H9 (cell line): Measurements from ENCODE around the gene HDHD3. TPM values are rescaled to one million over a fixed set of nuclear protein-coding genes. Genes with fewer than 3 reads are reported as not detected.

Experiments used
- DNase-seq: peaks from one replicate; pipeline ENCODE4 v3.0.0-alpha.2; 2017
- H2AFZ ChIP-seq: one replicate; pipeline ENCODE4 v1.6.1; 2013; ENCODE audit warnings: mild to moderate bottlenecking, low read length, control low read depth, moderate library complexity
- H2AK5ac ChIP-seq: 2 replicates; pipeline ENCODE4 v1.6.1; 2013; ENCODE audit warnings: low read length, control low read depth, mixed read lengths; ENCODE audit not compliant: insufficient read length
- H2BK120ac ChIP-seq: one replicate; pipeline ENCODE4 v1.6.1; 2013; ENCODE audit warnings: low read depth, mild to moderate bottlenecking, low read length, control low read depth, inconsistent platforms; ENCODE audit not compliant: poor library complexity, severe bottlenecking
- H2BK12ac ChIP-seq: 2 replicates; pipeline ENCODE4 v1.6.1; 2013; ENCODE audit warnings: low read length, control low read depth, mixed read lengths, low read depth; ENCODE audit not compliant: insufficient read length
- H2BK15ac ChIP-seq: 2 replicates; pipeline ENCODE4 v1.6.1; 2013; ENCODE audit warnings: low read depth, low read length, control low read depth
- H2BK20ac ChIP-seq: one replicate; pipeline ENCODE4 v1.6.1; 2013; ENCODE audit warnings: low read depth, mild to moderate bottlenecking, low read length, control low read depth, inconsistent platforms; ENCODE audit not compliant: poor library complexity, severe bottlenecking
- H2BK5ac ChIP-seq: 2 replicates; pipeline ENCODE4 v1.6.1; 2013; ENCODE audit warnings: low read length, control low read depth, mixed read lengths; ENCODE audit not compliant: insufficient read length
- H3K14ac ChIP-seq: 2 replicates; pipeline ENCODE4 v1.6.1; 2013; ENCODE audit warnings: low read length, control low read depth; ENCODE audit not compliant: insufficient read depth
- H3K18ac ChIP-seq: 2 replicates; pipeline ENCODE4 v1.6.1; 2013; ENCODE audit warnings: low read depth, mild to moderate bottlenecking, mixed read lengths, low read length, control low read depth; ENCODE audit not compliant: insufficient read length
- H3K23ac ChIP-seq: 2 replicates; pipeline ENCODE4 v1.6.1; 2013; ENCODE audit warnings: low read length, control low read depth, mixed read lengths, low read depth; ENCODE audit not compliant: insufficient read length
- H3K23me2 ChIP-seq: 2 replicates; pipeline ENCODE4 v1.6.1; 2013; ENCODE audit warnings: low read depth, mild to moderate bottlenecking, mixed read lengths, low read length, control low read depth; ENCODE audit not compliant: insufficient read length, poor library complexity, severe bottlenecking
- H3K27ac ChIP-seq: 2 replicates; pipeline ENCODE4 v1.5.1; 2013; ENCODE audit warnings: low read length, control low read depth, mixed read lengths, low read depth; ENCODE audit not compliant: insufficient read length
- H3K27me3 ChIP-seq: 2 replicates; pipeline ENCODE4 v1.6.1; 2013; ENCODE audit warnings: low read length, control low read depth, inconsistent platforms; ENCODE audit not compliant: insufficient read depth
- H3K4ac ChIP-seq: 2 replicates; pipeline ENCODE4 v1.6.1; 2013; ENCODE audit warnings: low read depth, mild to moderate bottlenecking, control low read depth, inconsistent platforms, low read length, moderate library complexity
- H3K4me1 ChIP-seq: 2 replicates; pipeline ENCODE4 v1.6.1; 2013; ENCODE audit warnings: low read length, control low read depth, inconsistent platforms; ENCODE audit not compliant: insufficient read depth
- H3K4me2 ChIP-seq: 2 replicates; pipeline ENCODE4 v1.6.1; 2013; ENCODE audit warnings: low read length, control low read depth, mixed read lengths; ENCODE audit not compliant: insufficient read length, insufficient read depth
- H3K56ac ChIP-seq: 2 replicates; pipeline ENCODE4 v1.6.1; 2013; ENCODE audit warnings: low read depth, mild to moderate bottlenecking, mixed read lengths, low read length, control low read depth; ENCODE audit not compliant: insufficient read length
- H3K79me1 ChIP-seq: 2 replicates; pipeline ENCODE4 v1.6.1; 2013; ENCODE audit warnings: low read depth, mild to moderate bottlenecking, moderate library complexity, low read length, control low read depth, inconsistent platforms; ENCODE audit not compliant: insufficient read depth, poor library complexity, severe bottlenecking
- H3K79me2 ChIP-seq: 2 replicates; pipeline ENCODE4 v1.6.1; 2013; ENCODE audit warnings: low read length, control low read depth, inconsistent platforms; ENCODE audit not compliant: insufficient read depth
- H3K9ac ChIP-seq: 2 replicates; pipeline ENCODE4 v1.6.1; 2013; ENCODE audit warnings: low read length, control low read depth, mixed read lengths; ENCODE audit not compliant: insufficient read length; ENCODE audit errors: extremely low read depth
- H3K9me3 ChIP-seq: one replicate; pipeline ENCODE4 v1.6.1; 2013; ENCODE audit warnings: low read depth, low read length, inconsistent platforms; ENCODE audit not compliant: control insufficient read depth
- H3T11ph ChIP-seq: one replicate; pipeline ENCODE4 v1.6.1; 2013; ENCODE audit warnings: mild to moderate bottlenecking, low read length, control low read depth, inconsistent platforms
- H4K20me1 ChIP-seq: one replicate; pipeline ENCODE4 v1.6.1; 2013; ENCODE audit not compliant: control insufficient read depth, insufficient read length, insufficient read depth
- H4K5ac ChIP-seq: 2 replicates; pipeline ENCODE4 v1.6.1; 2013; ENCODE audit warnings: low read depth, mild to moderate bottlenecking, mixed read lengths, low read length, control low read depth; ENCODE audit not compliant: insufficient read length
- H4K8ac ChIP-seq: replicated peaks from 2 replicates; pipeline ENCODE4 v1.6.1; 2013; ENCODE audit warnings: low read length, control low read depth, mixed read lengths, low read depth; ENCODE audit not compliant: insufficient read length
- H4K91ac ChIP-seq: 2 replicates; pipeline ENCODE4 v1.6.1; 2013; ENCODE audit warnings: low read depth, mild to moderate bottlenecking, moderate library complexity, mixed read lengths, low read length, control low read depth; ENCODE audit not compliant: insufficient read length
- H3K27ac Mint-ChIP-seq, 3 experiments: 2 replicates in 2 of 3; 3 replicates in 1 of 3; pipeline ENCODE4 v1.8.0; 2020 to 2021; ENCODE audit warnings: mixed read lengths in 3 of 3, mild to moderate bottlenecking in 1 of 3, moderate library complexity in 1 of 3
- H3K27me3 Mint-ChIP-seq: 2 replicates; pipeline ENCODE4 v1.8.0; 2021; ENCODE audit warnings: low read depth, mild to moderate bottlenecking, moderate library complexity, mixed read lengths
- H3K36me3 Mint-ChIP-seq, 3 experiments: 2 replicates in 2 of 3; 3 replicates in 1 of 3; pipeline ENCODE4 v1.8.0; 2020 to 2021; ENCODE audit warnings: low read depth in 3 of 3, mixed read lengths in 3 of 3; ENCODE audit not compliant: insufficient read depth in 1 of 3
- H3K4me1 Mint-ChIP-seq, 2 experiments: 2 replicates each; pipeline ENCODE4 v1.8.0; 2020; ENCODE audit warnings: mixed read lengths in 2 of 2
- H3K4me3 Mint-ChIP-seq, 2 experiments: 2 replicates in 1 of 2; 3 replicates in 1 of 2; pipeline ENCODE4 v1.8.0; 2020 to 2021; ENCODE audit warnings: mild to moderate bottlenecking in 2 of 2, mixed read lengths in 2 of 2, moderate library complexity in 1 of 2
- H3K9me3 Mint-ChIP-seq, 2 experiments: 2 replicates in 1 of 2; 3 replicates in 1 of 2; pipeline ENCODE4 v1.8.0; 2020; ENCODE audit warnings: mild to moderate bottlenecking in 2 of 2, mixed read lengths in 2 of 2, moderate library complexity in 1 of 2
- CTCF ChIP-seq: fragments of 200-600 bp; sonication (generic); conservative IDR thresholded peaks from 3 replicates; pipeline ENCODE4 v1.8.0; 2021; ENCODE audit warnings: antibody characterized with exemption, mild to moderate bottlenecking
- WGBS: extraction: QIAGEN DNeasy Blood & Tissue Kit; methylation state at CpG from one replicate; pipeline ENCODE4 v1.1.7; 2013; ENCODE audit warnings: missing lambda C conversion rate, low lambda C conversion rate, mixed read lengths; ENCODE audit not compliant: insufficient read length; ENCODE audit errors: extremely low coverage; 5-methylcytosine and 5-hydroxymethylcytosine counted together
- total RNA-seq: library from RNA; stranded (reverse); gene quantifications from 2 replicates; pipeline ENCODE4 v1.2.1, GENCODE V29; 2021

Gene HDHD3
- total RNA-seq, 1 experiment from 2014 or later, result 10.9 TPM

GRCh38 chr9:113363336-113363735 is 13.4 kb downstream of the HDHD3 start:
- H3K79me1 ChIP-seq, result no peaks in the 10 kb centered on the region
- no peak overlapping the region for H3K4ac ChIP-seq
- no peak overlapping the region for H3K4me3 Mint-ChIP-seq
- H3K79me2 ChIP-seq, result no peaks in the 10 kb centered on the region
- no peak overlapping the region for H2AK5ac ChIP-seq
- WGBS, result no CpG with 5 or more reads among the region's 3 CpGs
- H3K23me2 ChIP-seq, result peaks cover 1% of the 10 kb centered on the region
- no peak overlapping the region for H3K18ac ChIP-seq
- no peak overlapping the region for H2AFZ ChIP-seq
- DNase-seq, result no peak
- peaks cover 0 to 1% (median 0%) of the 10 kb centered on the region in 3 experiments; a peak in 2 of 7 replicates for H3K36me3 Mint-ChIP-seq
- no peak overlapping the region for H2BK12ac ChIP-seq
- no peak overlapping the region for H3K4me2 ChIP-seq
- H3K27me3 Mint-ChIP-seq, result no peaks in the 10 kb centered on the region
- H4K91ac ChIP-seq, result no peak overlapping the region
- no peak overlapping the region for H2BK20ac ChIP-seq
- no peak overlapping the region for H2BK120ac ChIP-seq
- H3K27ac Mint-ChIP-seq, result no peak overlapping the region
- no peak overlapping the region for H2BK5ac ChIP-seq
- H2BK15ac ChIP-seq, result no peak overlapping the region
- H4K5ac ChIP-seq, result no peak overlapping the region
- no peaks in the 10 kb centered on the region; the same call in 1 of the 2 replicates for H3K4me1 ChIP-seq
- H3K9ac ChIP-seq, result no peak overlapping the region
- H4K8ac ChIP-seq, result no peak overlapping the region
- no peaks in the 10 kb centered on the region for H4K20me1 ChIP-seq
- H3K27ac ChIP-seq, result no peak overlapping the region
- no peak for TF ChIP-seq CTCF
- H3K9me3 Mint-ChIP-seq, result no peaks in the 10 kb centered on the region
- no peak overlapping the region for H3K23ac ChIP-seq
- no peak overlapping the region for H3T11ph ChIP-seq
- no peaks in the 10 kb centered on the region for H3K27me3 ChIP-seq
- no peak overlapping the region for H3K56ac ChIP-seq
- peaks cover 6 to 7% of the 10 kb centered on the region in 2 experiments for H3K4me1 Mint-ChIP-seq
- H3K9me3 ChIP-seq, result no peaks in the 10 kb centered on the region
- H3K14ac ChIP-seq, result no peak overlapping the region
